Measurements from ENCODE around the gene CADPS. TPM values are rescaled to one million over a fixed set of nuclear protein-coding genes. Genes with fewer than 3 reads are reported as not detected.

The CADPS gene
- polyA plus RNA-seq, 3 donors: not detected

DNA sequence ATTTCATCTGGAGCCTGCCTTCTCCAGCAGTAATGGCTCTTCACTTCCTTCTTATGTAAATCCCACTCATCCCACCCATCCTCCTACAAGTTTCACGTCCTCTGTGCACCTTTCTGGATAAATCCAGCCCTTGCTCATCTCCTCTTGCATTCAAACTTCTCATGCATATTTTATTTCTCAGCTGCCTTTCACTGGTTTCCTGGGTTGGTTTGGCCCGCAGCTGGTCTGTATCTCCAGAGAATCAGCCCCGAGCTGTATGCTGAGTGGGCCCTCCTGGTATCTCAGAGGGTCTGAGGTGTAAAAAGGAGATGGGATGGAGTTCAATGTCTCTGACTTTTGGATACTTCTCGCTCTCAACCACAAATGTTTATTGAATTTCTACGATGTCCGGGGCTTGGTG is 253.3 kb downstream of the CADPS start:
- TF ChIP-seq, protein P1, sequence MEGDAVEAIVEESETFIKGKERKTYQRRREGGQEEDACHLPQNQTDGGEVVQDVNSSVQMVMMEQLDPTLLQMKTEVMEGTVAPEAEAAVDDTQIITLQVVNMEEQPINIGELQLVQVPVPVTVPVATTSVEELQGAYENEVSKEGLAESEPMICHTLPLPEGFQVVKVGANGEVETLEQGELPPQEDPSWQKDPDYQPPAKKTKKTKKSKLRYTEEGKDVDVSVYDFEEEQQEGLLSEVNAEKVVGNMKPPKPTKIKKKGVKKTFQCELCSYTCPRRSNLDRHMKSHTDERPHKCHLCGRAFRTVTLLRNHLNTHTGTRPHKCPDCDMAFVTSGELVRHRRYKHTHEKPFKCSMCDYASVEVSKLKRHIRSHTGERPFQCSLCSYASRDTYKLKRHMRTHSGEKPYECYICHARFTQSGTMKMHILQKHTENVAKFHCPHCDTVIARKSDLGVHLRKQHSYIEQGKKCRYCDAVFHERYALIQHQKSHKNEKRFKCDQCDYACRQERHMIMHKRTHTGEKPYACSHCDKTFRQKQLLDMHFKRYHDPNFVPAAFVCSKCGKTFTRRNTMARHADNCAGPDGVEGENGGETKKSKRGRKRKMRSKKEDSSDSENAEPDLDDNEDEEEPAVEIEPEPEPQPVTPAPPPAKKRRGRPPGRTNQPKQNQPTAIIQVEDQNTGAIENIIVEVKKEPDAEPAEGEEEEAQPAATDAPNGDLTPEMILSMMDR (IDR thresholded peaks at IDR 0.05): no peak
- Mint-ChIP-seq H3K4me3 (peak overlapping the region in 1 of 2 donors; percentile 39), H3K9me3 (no peaks in the 10 kb centered on the region), H3K27me3 (ENCODE audit: low read depth in 3 of 3) (peaks cover under 1 to 11% (median 3%) of the 10 kb centered on the region in 3 donors), H3K4me1 (no peaks in the 10 kb centered on the region), H3K27ac (no peak overlapping the region), H3K36me3 (no peaks in the 10 kb centered on the region)
- H3K4me2 ChIP-seq (replicated peaks; ENCODE audit: extremely low read depth, low read length, poor library complexity, severe bottlenecking): no peak overlapping the region
- no peaks in the 10 kb centered on the region for H4K20me1 ChIP-seq (ENCODE audit: insufficient read depth, low read length)
- H3K4me3 ChIP-seq (replicated peaks in 1 of 3; ENCODE audit: low read depth in 2 of 3, low read length in 3 of 3): no peak overlapping the region
- no peaks in the 10 kb centered on the region for H3K36me3 ChIP-seq (replicated peaks in 1 of 2; ENCODE audit: control insufficient read depth in 1 of 2, insufficient read depth in 2 of 2, low read length in 2 of 2)
- DNase-seq: no peak
- no peaks in the 10 kb centered on the region for H3K9me3 ChIP-seq (replicated peaks in 1 of 2; ENCODE audit: control insufficient read depth in 1 of 2, insufficient read depth in 1 of 2, low read length in 2 of 2)
- H3K4me1 ChIP-seq (ENCODE audit: control insufficient read depth in 1 of 2, insufficient read depth in 2 of 2, low read length in 2 of 2): no peaks in the 10 kb centered on the region
- WGBS (ENCODE audit: insufficient coverage): 80% methylated on average over 4 of the region's 6 CpGs
- H3K9ac ChIP-seq (ENCODE audit: insufficient read depth, low read length, poor library complexity, severe bottlenecking): no peak overlapping the region
- no peak overlapping the region for H2AFZ ChIP-seq (ENCODE audit: insufficient read depth, low read depth, low read length, poor library complexity, severe bottlenecking)
- intact Hi-C loops (cut with micrococcal nuclease): no loop called here
- H3K27me3 ChIP-seq (ENCODE audit: control insufficient read depth in 2 of 2, insufficient read depth in 2 of 2, low read length in 2 of 2): no peaks in the 10 kb centered on the region
- H3K79me2 ChIP-seq (ENCODE audit: insufficient read depth, low read length): no peaks in the 10 kb centered on the region
- H3K27ac ChIP-seq (ENCODE audit: low read depth in 1 of 2, low read length in 2 of 2): no peak overlapping the region

DNA sequence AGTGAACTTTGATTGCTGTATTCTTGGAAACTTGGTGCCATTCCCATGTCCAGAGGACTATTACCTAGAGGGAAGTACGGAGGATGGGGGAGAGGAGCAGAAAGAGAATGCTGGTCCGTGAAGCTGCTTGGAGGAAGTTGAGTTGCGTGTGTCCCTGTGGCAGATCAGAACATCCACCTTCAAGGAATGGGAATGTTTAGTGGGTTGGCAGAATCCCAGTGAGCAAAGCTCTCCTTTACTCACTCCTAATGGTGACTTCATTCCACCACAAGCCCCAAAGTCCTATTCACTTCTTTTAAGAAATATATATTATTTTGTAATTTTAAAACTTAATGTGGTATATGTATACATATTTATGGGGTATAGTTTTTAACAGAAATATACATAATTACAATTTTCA is 254.0 kb downstream of the CADPS start:
- no peak for DNase-seq
- Histone ChIP-seq H3K4me2 (replicated peaks; ENCODE audit: extremely low read depth, low read length, poor library complexity, severe bottlenecking) (no peak overlapping the region), H3K9ac (ENCODE audit: insufficient read depth, low read length, poor library complexity, severe bottlenecking) (no peak overlapping the region), H3K4me3 (replicated peaks in 1 of 3; ENCODE audit: low read depth in 2 of 3, low read length in 3 of 3) (no peak overlapping the region), H2AFZ (ENCODE audit: insufficient read depth, low read depth, low read length, poor library complexity, severe bottlenecking) (no peak overlapping the region), H4K20me1 (ENCODE audit: insufficient read depth, low read length) (no peaks in the 10 kb centered on the region), H3K4me1 (ENCODE audit: control insufficient read depth in 1 of 2, insufficient read depth in 2 of 2, low read length in 2 of 2) (no peaks in the 10 kb centered on the region), H3K36me3 (replicated peaks in 1 of 2; ENCODE audit: control insufficient read depth in 1 of 2, insufficient read depth in 2 of 2, low read length in 2 of 2) (no peaks in the 10 kb centered on the region), H3K9me3 (replicated peaks in 1 of 2; ENCODE audit: control insufficient read depth in 1 of 2, insufficient read depth in 1 of 2, low read length in 2 of 2) (no peaks in the 10 kb centered on the region), H3K79me2 (ENCODE audit: insufficient read depth, low read length) (no peaks in the 10 kb centered on the region), H3K27ac (ENCODE audit: low read depth in 1 of 2, low read length in 2 of 2) (no peak overlapping the region), H3K27me3 (ENCODE audit: control insufficient read depth in 2 of 2, insufficient read depth in 2 of 2, low read length in 2 of 2) (no peaks in the 10 kb centered on the region)
- 60% methylated on average over 1 of the region's 3 CpGs for WGBS (ENCODE audit: insufficient coverage)
- peaks cover 0 to 11% (median 3%) of the 10 kb centered on the region in 3 donors for H3K27me3 Mint-ChIP-seq (ENCODE audit: low read depth in 3 of 3)
- no peaks in the 10 kb centered on the region for H3K4me1 Mint-ChIP-seq
- TF ChIP-seq, protein P1 (IDR thresholded peaks at IDR 0.05): no peak
- H3K27ac Mint-ChIP-seq: no peak overlapping the region
- H3K4me3 Mint-ChIP-seq: no peak overlapping the region
- intact Hi-C loops (cut with micrococcal nuclease): no loop called here
- no peaks in the 10 kb centered on the region for H3K9me3 Mint-ChIP-seq
- H3K36me3 Mint-ChIP-seq: no peaks in the 10 kb centered on the region
